K562 (cell line): ENCODE results near the gene DPH7. TPM values are rescaled to one million over a fixed set of nuclear protein-coding genes. Genes with fewer than 3 reads are reported as not detected.

Source experiments
- ATAC-seq: fragments of 200-7000 bp; cut with Tn5 transposase; 3 replicates; pipeline ENCODE4 v1.9.1; 2020; ENCODE audit warnings: moderate library complexity
- Bru-seq: library from RNA; stranded (reverse); fragments of 400-500 nt; gene quantifications from one replicate; lab custom pipeline; 2021; lab: Mats Ljungman, UMichigan
- BruChase-seq, 2 experiments: library from RNA; stranded (reverse); fragments of 400-500 nt; gene quantifications; one replicate each; lab custom pipeline; 2021; lab: Mats Ljungman, UMichigan
- BruUV-seq: library from RNA; stranded (reverse); fragments of 400-500 nt; replicated peaks from 2 replicates; lab custom pipeline; 2021; lab: Mats Ljungman, UMichigan
- CTCF ChIA-PET: fragments of 300-600 bp; formaldehyde crosslinking; extraction: SDS; loops from one replicate; lab custom pipeline; 2021; ENCODE audit warnings: low intra/inter-chr PET ratio; lab: Yijun Ruan, JAX
- POLR2A ChIA-PET: fragments of 300-600, 350-650 bp; sonication (Branson Sonifier 250); formaldehyde crosslinking; extraction: SDS; loops from one replicate; lab custom pipeline; 2021; ENCODE audit warnings: antibody characterized with exemption, inconsistent platforms; lab: Yijun Ruan, JAX
- DNase-seq, 4 experiments: peaks; one replicate each; pipeline versions ENCODE4 v3.0.0 to v3.0.0-alpha.2; 2011 to 2018; ENCODE audit warnings: low spot score in 3 of 4, mixed read lengths in 3 of 4; ENCODE audit errors: extremely low read depth in 1 of 4
- FAIRE-seq: peaks from 2 replicates; lab custom pipeline; 2011; peaks lifted over from hg19 to GRCh38; lab: Jason Lieb, UNC
- H2AFZ ChIP-seq: 2 replicates; pipeline ENCODE4 v1.6.0; 2011; ENCODE audit warnings: low read depth, low read length, control low read depth, inconsistent platforms
- H3K27ac ChIP-seq: fragments of 200-600 bp; 3 replicates; pipeline ENCODE4 v1.8.0; 2011; ENCODE audit warnings: low read depth, mild to moderate bottlenecking, control low read depth, inconsistent platforms, low read length, moderate library complexity, mixed read lengths; ENCODE audit errors: extremely low read depth
- H3K27me3 ChIP-seq, 2 experiments: fragments of 300-600 bp in 1 of 2; 2 replicates in 1 of 2; 3 replicates in 1 of 2; pipeline versions ENCODE4 v1.6.0 to v1.8.0; 2011; ENCODE audit warnings: inconsistent platforms in 2 of 2, low read length in 2 of 2, mild to moderate bottlenecking in 1 of 2, mixed read lengths in 1 of 2, moderate library complexity in 1 of 2; ENCODE audit not compliant: control insufficient read depth in 2 of 2, insufficient read depth in 2 of 2
- H3K36me3 ChIP-seq: fragments of 300-600 bp; 3 replicates; pipeline ENCODE4 v1.8.0; 2011; ENCODE audit warnings: mild to moderate bottlenecking, low read length, inconsistent platforms; ENCODE audit not compliant: control insufficient read depth, insufficient read depth
- H3K4me1 ChIP-seq, 2 experiments: fragments of 200-600 bp in 1 of 2; replicated peaks in 1 of 2; 2 replicates in 1 of 2; 3 replicates in 1 of 2; pipeline versions ENCODE4 v1.5.1 to v1.8.0; 2011; ENCODE audit warnings: inconsistent platforms in 2 of 2, low read length in 2 of 2, mild to moderate bottlenecking in 1 of 2, mixed read lengths in 1 of 2, moderate library complexity in 1 of 2; ENCODE audit not compliant: control insufficient read depth in 2 of 2, insufficient read depth in 2 of 2
- H3K4me2 ChIP-seq: 2 replicates; pipeline ENCODE4 v1.6.1; 2011; ENCODE audit warnings: low read length, control low read depth, inconsistent platforms, mixed read lengths; ENCODE audit not compliant: insufficient read depth
- H3K4me3 ChIP-seq: fragments of 200-600 bp; sonication (generic), shearing (Covaris generic); 2 replicates; pipeline ENCODE4 v1.5.1; 2016; ENCODE audit warnings: control low read depth, inconsistent platforms
- H3K79me2 ChIP-seq: fragments of 200-600 bp; 3 replicates; pipeline ENCODE4 v1.8.0; 2011; ENCODE audit warnings: low read length, inconsistent platforms; ENCODE audit not compliant: control insufficient read depth, insufficient read depth
- H3K9ac ChIP-seq, 2 experiments: 2 replicates each; pipeline versions ENCODE4 v1.6.0 to v1.6.1; 2011; ENCODE audit warnings: low read depth in 2 of 2, low read length in 2 of 2, control low read depth in 1 of 2, inconsistent platforms in 1 of 2, mild to moderate bottlenecking in 1 of 2, mixed read lengths in 1 of 2; ENCODE audit not compliant: insufficient read depth in 1 of 2
- H3K9me1 ChIP-seq: one replicate; pipeline ENCODE4 v1.6.0; 2011; ENCODE audit warnings: inconsistent platforms, mild to moderate bottlenecking, low read length, moderate library complexity; ENCODE audit not compliant: control insufficient read depth, insufficient read depth
- H3K9me3 ChIP-seq: replicated peaks from 2 replicates; pipeline ENCODE4 v1.5.1; 2011; ENCODE audit warnings: low read depth, low read length, inconsistent platforms; ENCODE audit not compliant: control insufficient read depth, insufficient read depth
- H4K20me1 ChIP-seq: replicated peaks from 2 replicates; pipeline ENCODE4 v1.6.1; 2011; ENCODE audit warnings: low read length, inconsistent platforms, mixed read lengths; ENCODE audit not compliant: control insufficient read depth, insufficient read depth
- CBFA2T3 ChIP-seq: fragments of 450-650 bp; IDR thresholded peaks from 2 replicates; pipeline ENCODE4 v1.6.1; 2017
- ZBTB12 ChIP-seq: fragments of 250-450 bp; sonication (Bioruptor Pico); IDR thresholded peaks from 2 replicates; pipeline ENCODE4 v1.4.0; 2020
- ZNF263 ChIP-seq: sonication (generic); formaldehyde crosslinking; IDR thresholded peaks from 2 replicates; pipeline ENCODE4 v1.8.0; 2022; ENCODE audit warnings: mild to moderate bottlenecking, missing genetic modification reagents, borderline replicate concordance
- WGBS: fragments of 100-300 bp; shearing (Covaris generic); methylation state at CpG from one replicate; pipeline ENCODE4 v1.1.6; 2016; ENCODE audit warnings: low coverage, mixed read lengths; ENCODE audit not compliant: insufficient coverage; ENCODE audit errors: missing lambda C conversion rate; 5-methylcytosine and 5-hydroxymethylcytosine counted together
- in situ Hi-C: fragments of 300-500 bp; cut with MboI; formaldehyde crosslinking; loops from 4 replicates; pipeline ENCODE4 v1.15.0; 2018; ENCODE audit warnings: inconsistent platforms, mixed read lengths
- intact Hi-C: fragments of 100-400 bp; cut with micrococcal nuclease; formaldehyde crosslinking; loops from 2 replicates; pipeline ENCODE4 v1.14.2; 2022
- long read RNA-seq, 3 experiments: library from polyadenylated mRNA in 2 of 3; library from RNA in 1 of 3; unstranded in 2 of 3; stranded (forward) in 1 of 3; transcript quantifications; one replicate each; pipeline ENCODE4 v2.0.0, GENCODE V29; 2019 to 2022
- polyA minus RNA-seq, 3 experiments: library from RNA; depleted of rRNA, polyadenylated mRNA; stranded (reverse); fragments of >200 nt; gene quantifications; 2 replicates each; pipeline ENCODE4 v1.2.3, GENCODE V29; 2011
- polyA plus RNA-seq, 8 experiments: library from polyadenylated mRNA; depleted of rRNA in 4 of 8; stranded (reverse) in 5 of 8; unstranded in 3 of 8; fragments of >200 nt; fragmentation: Nextera tagmentation in 2 of 8; fragmentation: Illumina TruSeq in 1 of 8; extraction: Ambion mirVana in 2 of 8; extraction: Trizol in 1 of 8; gene quantifications; 2 replicates each; pipeline versions ENCODE4 v1.2.1 to v1.2.3, GENCODE V29; 2011 to 2014; ENCODE audit warnings: inconsistent platforms in 1 of 8, missing spikeins in 1 of 8
- total RNA-seq, 7 experiments: library from RNA; depleted of rRNA in 6 of 7; stranded (reverse); fragments of >200 nt in 6 of 7; fragmentation: Illumina TruSeq in 2 of 7; extraction: Trizol in 2 of 7; gene quantifications; 2 replicates each; pipeline versions ENCODE4 v1.2.1 to v1.2.3, GENCODE V29; 2011 to 2021; ENCODE audit warnings: low replicate concordance in 1 of 7
- TF ChIP-seq, protein P1 (sequence below): fragments of 450-650 bp; conservative IDR thresholded peaks from 2 replicates; pipeline ENCODE4 v1.6.1; 2016; ENCODE audit warnings: missing genetic modification characterization, low read depth, mild to moderate bottlenecking, control low read depth, missing compliant biosample characterization
- TF ChIP-seq, protein P2 (sequence below): fragments of 450-650 bp; IDR thresholded peaks from 2 replicates; pipeline ENCODE4 v1.6.1; 2016

Gene DPH7
- 207 and 328 TPM in 2 replicates for total RNA-seq (2011; cell fraction: chromatin; rRNA removed; ENCODE audit: low replicate concordance)
- total RNA-seq (2011; cell fraction: nucleolus; rRNA removed) = 176 and 183 TPM in 2 replicates
- 193 and 208 TPM in 2 replicates for total RNA-seq (2011; cell fraction: nucleoplasm; rRNA removed)
- total RNA-seq (2014; rRNA removed) (49.7 and 54.8 TPM in 2 replicates), total RNA-seq (2014; rRNA removed; fragmentation: Illumina TruSeq; extraction: Trizol) (25.5 and 31.8 TPM in 2 replicates), total RNA-seq (2015; rRNA removed; fragmentation: Illumina TruSeq; extraction: Trizol) (30.8 and 31.4 TPM in 2 replicates), total RNA-seq (2021) (53.0 and 54.0 TPM in 2 replicates), polyA plus RNA-seq (2011; rRNA removed) (56.1 and 64.2 TPM in 2 replicates), polyA plus RNA-seq (2014; fragmentation: Illumina TruSeq; extraction: Trizol) (37.1 and 41.3 TPM in 2 replicates), polyA plus RNA-seq (2014; fragmentation: Nextera tagmentation; extraction: Ambion mirVana) (10 to 100 TPM; 13.9 to 21.4 TPM), polyA plus RNA-seq (2014; rRNA removed) (65.5 and 68.6 TPM in 2 replicates), polyA minus RNA-seq (2011; rRNA and poly(A)+ RNA removed) (24.1 and 28.0 TPM in 2 replicates), Bru-seq, nascent RNA (percentile 75 among the genes with signal in this experiment), BruChase-seq, experiment 1, labeled RNA remaining after a 2-hour chase (percentile 85 among the genes with signal in this experiment), BruChase-seq, experiment 2, labeled RNA remaining after a 6-hour chase (percentile 88 among the genes with signal in this experiment)
- polyA plus RNA-seq (2011; cell fraction: cytosol; rRNA removed) = 42.3 and 50.6 TPM in 2 replicates
- polyA plus RNA-seq (2011; cell fraction: nucleus; rRNA removed) = 337 and 348 TPM in 2 replicates
- 32.2 and 49.3 TPM in 2 replicates for polyA plus RNA-seq (2012)
- 10.1 and 16.2 TPM in 2 replicates for polyA minus RNA-seq (2011; cell fraction: cytosol; rRNA and poly(A)+ RNA removed)
- polyA minus RNA-seq (2011; cell fraction: nucleus; rRNA and poly(A)+ RNA removed) = 42.9 and 65.3 TPM in 2 replicates
- long read RNA-seq, experiment 1, transcript DPH7-201 (9 exons, 1,847 nt) = major isoform, 43 of 231 reads
- long read RNA-seq, experiment 1, partial matches to known transcripts = 6 of 231 reads
- long read RNA-seq, experiment 1, other reads (novel, unspliced or antisense) = 177 of 231 reads
- long read RNA-seq, experiment 2, partial matches to known transcripts = 5 of 37 reads
- long read RNA-seq, experiment 2, other reads (novel, unspliced or antisense) = 28 of 37 reads
- long read RNA-seq, experiment 3, transcript DPH7-201 (9 exons, 1,847 nt) = major isoform, 18 of 58 reads
- long read RNA-seq, experiment 3, partial matches to known transcripts = 2 of 58 reads
- long read RNA-seq, experiment 3, other reads (novel, unspliced or antisense) = 38 of 58 reads

- Histone ChIP-seq H2AFZ (peak within 1 kb of the TSS; percentile 82), H3K9ac (peak within 1 kb of the TSS; percentile 92 to 99), H3K27me3 (no peaks in the 10 kb centered on the region), H3K4me1 (peaks cover 27 to 62% of the 10 kb centered on the region in 2 experiments), H3K36me3 (peaks cover 75% of the 10 kb centered on the region), H4K20me1 (peaks cover 4% of the 10 kb centered on the region; the same call in 1 of the 2 replicates), H3K4me2 (peak within 1 kb of the TSS; percentile 96), H3K4me3 (peak within 1 kb of the TSS; percentile 100), H3K9me3 (no peaks in the 10 kb centered on the region), H3K79me2 (peaks cover 44% of the 10 kb centered on the region), H3K9me1 (peaks cover 15% of the 10 kb centered on the region), H3K27ac (peak within 1 kb of the TSS; percentile 76)
- WGBS = 1% methylated on average over 74 of the region's 82 CpGs
- peak; percentile 95 for ATAC-seq
- in situ Hi-C loops = no loop called here
- intact Hi-C loops = no loop called here
- no TSS peak for BruUV-seq
- peak; percentile 95 to 97 (median 96) for DNase-seq
- ChIA-PET CTCF (interaction anchor here (0.6 to 1.0 kb wide), 2 partner anchors 27 to 44 kb away, joined by 3 to 4 read pairs; partner anchors contain the start of gene MRPL41), POLR2A (interaction anchor here (0.6 to 1.2 kb wide), 7 partner anchors 9 to 532 kb away, joined by 3 to 6 read pairs (median 3); no protein-coding TSS in a partner anchor)
- FAIRE-seq = peak; percentile 87
- TF ChIP-seq ZNF263 (CRISPR knock-in tag) = peak; percentile 15; the same call in 1 of the 2 replicates
- peak; percentile 60 for TF ChIP-seq ZBTB12 (CRISPR knock-in tag)
- TF ChIP-seq, protein P1, sequence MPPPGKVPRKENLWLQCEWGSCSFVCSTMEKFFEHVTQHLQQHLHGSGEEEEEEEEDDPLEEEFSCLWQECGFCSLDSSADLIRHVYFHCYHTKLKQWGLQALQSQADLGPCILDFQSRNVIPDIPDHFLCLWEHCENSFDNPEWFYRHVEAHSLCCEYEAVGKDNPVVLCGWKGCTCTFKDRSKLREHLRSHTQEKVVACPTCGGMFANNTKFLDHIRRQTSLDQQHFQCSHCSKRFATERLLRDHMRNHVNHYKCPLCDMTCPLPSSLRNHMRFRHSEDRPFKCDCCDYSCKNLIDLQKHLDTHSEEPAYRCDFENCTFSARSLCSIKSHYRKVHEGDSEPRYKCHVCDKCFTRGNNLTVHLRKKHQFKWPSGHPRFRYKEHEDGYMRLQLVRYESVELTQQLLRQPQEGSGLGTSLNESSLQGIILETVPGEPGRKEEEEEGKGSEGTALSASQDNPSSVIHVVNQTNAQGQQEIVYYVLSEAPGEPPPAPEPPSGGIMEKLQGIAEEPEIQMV = no peak
- TF ChIP-seq, protein P2, sequence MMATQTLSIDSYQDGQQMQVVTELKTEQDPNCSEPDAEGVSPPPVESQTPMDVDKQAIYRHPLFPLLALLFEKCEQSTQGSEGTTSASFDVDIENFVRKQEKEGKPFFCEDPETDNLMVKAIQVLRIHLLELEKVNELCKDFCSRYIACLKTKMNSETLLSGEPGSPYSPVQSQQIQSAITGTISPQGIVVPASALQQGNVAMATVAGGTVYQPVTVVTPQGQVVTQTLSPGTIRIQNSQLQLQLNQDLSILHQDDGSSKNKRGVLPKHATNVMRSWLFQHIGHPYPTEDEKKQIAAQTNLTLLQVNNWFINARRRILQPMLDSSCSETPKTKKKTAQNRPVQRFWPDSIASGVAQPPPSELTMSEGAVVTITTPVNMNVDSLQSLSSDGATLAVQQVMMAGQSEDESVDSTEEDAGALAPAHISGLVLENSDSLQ = peak; percentile 75
- TF ChIP-seq CBFA2T3 = no peak
These were observed at the start of gene DPH7 for GRCh38 chr9:137578518-137579258. TSS of gene DPH7 (minus strand) at chr9:137578925. CDS start at chr9:137578777, 148 bp downstream.
